Natural killer cell (primary cell): ENCODE data around the gene SNRK. TPM values are rescaled to one million over a fixed set of nuclear protein-coding genes. Genes with fewer than 3 reads are reported as not detected.

Source experiments
- ATAC-seq, 3 donors: fragments of 150-1000 bp in 2 of 3; fragments of 200-7000 bp in 1 of 3; cut with Tn5 transposase; 1 replicate in 1 of 3; 2 replicates in 2 of 3; pipeline ENCODE4 v1.10.0; 2021; ENCODE audit warnings: mild to moderate bottlenecking in 2 of 3, moderate library complexity in 2 of 3
- DNase-seq, 2 donors: peaks; one replicate each; pipeline versions ENCODE4 v3.0.0 to v3.0.0-alpha.2; 2013 to 2021; ENCODE audit warnings: mixed read lengths in 1 of 2
- H3K27ac ChIP-seq: one replicate; pipeline ENCODE4 v1.5.1; 2013; ENCODE audit warnings: mild to moderate bottlenecking, low read length
- H3K27me3 ChIP-seq: one replicate; pipeline ENCODE4 v1.6.1; 2013; ENCODE audit warnings: low read length; ENCODE audit not compliant: control insufficient read depth, insufficient read depth
- H3K36me3 ChIP-seq: one replicate; pipeline ENCODE4 v1.6.1; 2013; ENCODE audit warnings: low read length; ENCODE audit not compliant: control insufficient read depth, insufficient read depth
- H3K4me1 ChIP-seq: one replicate; pipeline ENCODE4 v1.6.1; 2013; ENCODE audit warnings: low read length; ENCODE audit not compliant: control insufficient read depth, insufficient read depth
- H3K4me3 ChIP-seq: one replicate; pipeline ENCODE4 v1.5.1; 2013; ENCODE audit warnings: low read length
- H3K9me3 ChIP-seq: one replicate; pipeline ENCODE4 v1.6.1; 2013; ENCODE audit warnings: low read length; ENCODE audit not compliant: control insufficient read depth, insufficient read depth
- H3K27ac Mint-ChIP-seq, 2 donors: one replicate each; pipeline ENCODE4 v1.8.0; 2022; ENCODE audit warnings: mild to moderate bottlenecking in 2 of 2, mixed read lengths in 2 of 2, moderate library complexity in 1 of 2
- H3K27me3 Mint-ChIP-seq, 2 donors: one replicate each; pipeline ENCODE4 v1.8.0; 2022; ENCODE audit warnings: low read depth in 2 of 2, mixed read lengths in 2 of 2
- H3K36me3 Mint-ChIP-seq: one replicate; pipeline ENCODE4 v1.8.0; 2022; ENCODE audit warnings: mixed read lengths
- H3K4me1 Mint-ChIP-seq, 2 donors: one replicate each; pipeline ENCODE4 v1.8.0; 2022; ENCODE audit warnings: mixed read lengths in 2 of 2
- H3K4me3 Mint-ChIP-seq: one replicate; pipeline ENCODE4 v1.8.0; 2022; ENCODE audit warnings: mild to moderate bottlenecking, moderate library complexity, mixed read lengths
- H3K9me3 Mint-ChIP-seq, 2 donors: one replicate each; pipeline ENCODE4 v1.8.0; 2022; ENCODE audit warnings: mixed read lengths in 2 of 2
- WGBS: methylation state at CpG from one replicate; pipeline ENCODE4 v1.1.7; 2013; ENCODE audit warnings: missing lambda C conversion rate; ENCODE audit not compliant: insufficient coverage; 5-methylcytosine and 5-hydroxymethylcytosine counted together
- intact Hi-C: fragments of 100-400 bp; cut with micrococcal nuclease; formaldehyde crosslinking; loops from one replicate; pipeline ENCODE4 v1.14.2; 2022
- total RNA-seq, 4 donors: library from RNA; stranded (reverse); fragments of 120-200 nt in 1 of 4; gene quantifications; one replicate each; pipeline versions ENCODE4 v1.2.3 to v1.2.4, GENCODE V29; 2013 to 2022
- TF ChIP-seq, protein P1 (sequence below): fragments of 200-600 bp; IDR thresholded peaks from one replicate; pipeline ENCODE4 v1.8.0; 2022; ENCODE audit warnings: antibody characterized with exemption

The SNRK gene
- total RNA-seq, 3 donors from 2014 or later (not counting 1 experiment from before 2014, with no cell fraction given) = 177 to 209 (median 186) TPM

DNA sequence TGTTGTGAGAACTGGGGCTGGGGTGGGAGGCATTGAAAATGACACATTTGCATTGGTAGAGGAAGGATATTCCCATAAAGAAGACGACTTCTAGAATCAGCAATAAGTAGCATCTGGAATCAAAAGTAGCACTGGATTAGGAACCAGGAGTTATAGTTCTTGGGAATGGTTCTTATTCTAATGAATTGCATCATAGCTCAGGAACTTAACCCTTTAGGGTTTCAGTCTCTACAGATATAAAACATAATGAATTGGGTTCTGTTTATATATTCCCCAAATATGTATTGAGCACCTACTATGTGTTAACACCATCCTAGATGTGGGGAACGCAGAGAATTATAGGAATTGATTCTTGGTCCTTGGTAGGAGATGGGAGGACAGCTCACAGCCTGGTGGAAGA is 16.3 kb upstream of the SNRK start:
- peaks cover 15 to 17% of the 10 kb centered on the region in 2 donors for H3K4me1 Mint-ChIP-seq
- H3K9me3 Mint-ChIP-seq = no peaks in the 10 kb centered on the region
- Histone ChIP-seq H3K4me1 (no peaks in the 10 kb centered on the region), H3K9me3 (no peaks in the 10 kb centered on the region), H3K27me3 (no peaks in the 10 kb centered on the region), H3K36me3 (no peaks in the 10 kb centered on the region), H3K27ac (no peak overlapping the region), H3K4me3 (no peak overlapping the region)
- no peak overlapping the region for H3K27ac Mint-ChIP-seq
- 92% methylated on average over 2 of the region's 2 CpGs for WGBS
- DNase-seq (no peak), ATAC-seq (no peak)
- no peaks in the 10 kb centered on the region for H3K27me3 Mint-ChIP-seq
- no peaks in the 10 kb centered on the region for H3K36me3 Mint-ChIP-seq
- no peak overlapping the region for H3K4me3 Mint-ChIP-seq
- intact Hi-C loops = no loop called here
- TF ChIP-seq, protein P1, sequence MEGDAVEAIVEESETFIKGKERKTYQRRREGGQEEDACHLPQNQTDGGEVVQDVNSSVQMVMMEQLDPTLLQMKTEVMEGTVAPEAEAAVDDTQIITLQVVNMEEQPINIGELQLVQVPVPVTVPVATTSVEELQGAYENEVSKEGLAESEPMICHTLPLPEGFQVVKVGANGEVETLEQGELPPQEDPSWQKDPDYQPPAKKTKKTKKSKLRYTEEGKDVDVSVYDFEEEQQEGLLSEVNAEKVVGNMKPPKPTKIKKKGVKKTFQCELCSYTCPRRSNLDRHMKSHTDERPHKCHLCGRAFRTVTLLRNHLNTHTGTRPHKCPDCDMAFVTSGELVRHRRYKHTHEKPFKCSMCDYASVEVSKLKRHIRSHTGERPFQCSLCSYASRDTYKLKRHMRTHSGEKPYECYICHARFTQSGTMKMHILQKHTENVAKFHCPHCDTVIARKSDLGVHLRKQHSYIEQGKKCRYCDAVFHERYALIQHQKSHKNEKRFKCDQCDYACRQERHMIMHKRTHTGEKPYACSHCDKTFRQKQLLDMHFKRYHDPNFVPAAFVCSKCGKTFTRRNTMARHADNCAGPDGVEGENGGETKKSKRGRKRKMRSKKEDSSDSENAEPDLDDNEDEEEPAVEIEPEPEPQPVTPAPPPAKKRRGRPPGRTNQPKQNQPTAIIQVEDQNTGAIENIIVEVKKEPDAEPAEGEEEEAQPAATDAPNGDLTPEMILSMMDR = no peak

GRCh38 chr3:43273416-43273815 is 12.9 kb upstream of the SNRK start:
- no peak overlapping the region for H3K4me3 Mint-ChIP-seq
- H3K36me3 Mint-ChIP-seq = no peaks in the 10 kb centered on the region
- no peak overlapping the region for H3K27ac Mint-ChIP-seq
- Histone ChIP-seq H3K4me3 (no peak overlapping the region), H3K27me3 (no peaks in the 10 kb centered on the region), H3K9me3 (no peaks in the 10 kb centered on the region), H3K4me1 (no peaks in the 10 kb centered on the region), H3K36me3 (no peaks in the 10 kb centered on the region), H3K27ac (no peak overlapping the region)
- TF ChIP-seq, protein P1 = no peak
- intact Hi-C loops = no loop called here
- H3K9me3 Mint-ChIP-seq = no peaks in the 10 kb centered on the region
- WGBS = 93% methylated on average over 2 of the region's 2 CpGs
- DNase-seq (no peak), ATAC-seq (no peak)
- H3K27me3 Mint-ChIP-seq = peaks cover 3 to 10% of the 10 kb centered on the region in 2 donors
- peaks cover 0 to 8% of the 10 kb centered on the region in 2 donors for H3K4me1 Mint-ChIP-seq

- ATAC-seq (no peak), DNase-seq (no peak)
- Mint-ChIP-seq H3K4me1 (peaks cover 0 to 8% of the 10 kb centered on the region in 2 donors), H3K4me3 (no peak overlapping the region), H3K36me3 (no peaks in the 10 kb centered on the region), H3K27me3 (peaks cover 9 to 19% of the 10 kb centered on the region in 2 donors), H3K9me3 (no peaks in the 10 kb centered on the region), H3K27ac (no peak overlapping the region)
- H3K4me3 ChIP-seq = no peak overlapping the region
- no peaks in the 10 kb centered on the region for H3K27me3 ChIP-seq
- intact Hi-C loops = no loop called here
- TF ChIP-seq, protein P1 = no peak
- H3K4me1 ChIP-seq = no peaks in the 10 kb centered on the region
- H3K36me3 ChIP-seq = no peaks in the 10 kb centered on the region
- H3K9me3 ChIP-seq = no peaks in the 10 kb centered on the region
- no peak overlapping the region for H3K27ac ChIP-seq
These were observed 7.3 kb upstream of the SNRK start for GRCh38 chr3:43279082-43279481.

- Mint-ChIP-seq H3K27ac (no peak overlapping the region), H3K9me3 (no peaks in the 10 kb centered on the region), H3K4me3 (no peak overlapping the region), H3K36me3 (no peaks in the 10 kb centered on the region), H3K4me1 (peaks cover 0 to 8% of the 10 kb centered on the region in 2 donors), H3K27me3 (peaks cover 9 to 19% of the 10 kb centered on the region in 2 donors)
- DNase-seq = no peak
- no peaks in the 10 kb centered on the region for H3K9me3 ChIP-seq
- no peaks in the 10 kb centered on the region for H3K27me3 ChIP-seq
- H3K4me3 ChIP-seq = no peak overlapping the region
- TF ChIP-seq, protein P1 = no peak
- no peaks in the 10 kb centered on the region for H3K4me1 ChIP-seq
- no peak overlapping the region for H3K27ac ChIP-seq
- WGBS = 78% methylated on average over 3 of the region's 5 CpGs
- intact Hi-C loops = no loop called here
- no peak for ATAC-seq
- H3K36me3 ChIP-seq = no peaks in the 10 kb centered on the region
These were observed 6.8 kb upstream of the SNRK start for GRCh38 chr3:43279532-43279931.
